Calu3 (cell line): ENCODE measurements around the gene S100A13. TPM values are rescaled to one million over a fixed set of nuclear protein-coding genes. Genes with fewer than 3 reads are reported as not detected.

ENCODE experiments used
- BruUV-seq: library from RNA; stranded (reverse); fragments of 400-500 nt; replicated peaks from 2 replicates; lab custom pipeline; 2021; lab: Mats Ljungman, UMichigan
- CTCF ChIA-PET: fragments of 300-600 bp; sonication (Branson Sonifier 250); formaldehyde crosslinking; loops from one replicate; lab custom pipeline; 2022; ENCODE audit warnings: antibody characterized with exemption; lab: Charles Lee
- DNase-seq: peaks from one replicate; pipeline ENCODE4 v3.0.0; 2022
- H3K27ac Mint-ChIP-seq: one replicate; pipeline ENCODE4 v1.8.0; 2022; ENCODE audit warnings: mixed read lengths; ENCODE audit not compliant: unreplicated experiment
- H3K27me3 Mint-ChIP-seq: one replicate; pipeline ENCODE4 v1.8.0; 2022; ENCODE audit warnings: mixed read lengths; ENCODE audit not compliant: unreplicated experiment
- H3K36me3 Mint-ChIP-seq: one replicate; pipeline ENCODE4 v1.8.0; 2022; ENCODE audit warnings: mild to moderate bottlenecking, moderate library complexity, mixed read lengths; ENCODE audit not compliant: insufficient read depth, unreplicated experiment
- H3K4me1 Mint-ChIP-seq: one replicate; pipeline ENCODE4 v1.8.0; 2022; ENCODE audit warnings: mild to moderate bottlenecking, low read depth, mixed read lengths; ENCODE audit not compliant: unreplicated experiment
- H3K4me3 Mint-ChIP-seq: one replicate; pipeline ENCODE4 v1.8.0; 2022; ENCODE audit warnings: mild to moderate bottlenecking, low read depth, moderate library complexity, mixed read lengths; ENCODE audit not compliant: unreplicated experiment
- H3K9me3 Mint-ChIP-seq: one replicate; pipeline ENCODE4 v1.8.0; 2022; ENCODE audit warnings: low read depth, mixed read lengths; ENCODE audit not compliant: unreplicated experiment
- intact Hi-C: fragments of 100-400 bp; cut with micrococcal nuclease; formaldehyde crosslinking; loops from one replicate; pipeline ENCODE4 v1.10.0; 2022; ENCODE audit not compliant: unreplicated experiment
- total RNA-seq: library from RNA; stranded (reverse); gene quantifications from 2 replicates; pipeline ENCODE4 v1.2.3, GENCODE V29; 2022
- TF ChIP-seq, protein P1 (sequence below): fragments of 200-600 bp; IDR thresholded peaks from one replicate; pipeline ENCODE4 v1.8.0; 2022; ENCODE audit warnings: antibody characterized with exemption; ENCODE audit not compliant: unreplicated experiment

Gene S100A13
- total RNA-seq, 1 experiment from 2014 or later = 104 TPM

GRCh38 chr1:153599847-153600246 is 27.5 kb downstream of the S100A13 start:
- TF ChIP-seq, protein P1, sequence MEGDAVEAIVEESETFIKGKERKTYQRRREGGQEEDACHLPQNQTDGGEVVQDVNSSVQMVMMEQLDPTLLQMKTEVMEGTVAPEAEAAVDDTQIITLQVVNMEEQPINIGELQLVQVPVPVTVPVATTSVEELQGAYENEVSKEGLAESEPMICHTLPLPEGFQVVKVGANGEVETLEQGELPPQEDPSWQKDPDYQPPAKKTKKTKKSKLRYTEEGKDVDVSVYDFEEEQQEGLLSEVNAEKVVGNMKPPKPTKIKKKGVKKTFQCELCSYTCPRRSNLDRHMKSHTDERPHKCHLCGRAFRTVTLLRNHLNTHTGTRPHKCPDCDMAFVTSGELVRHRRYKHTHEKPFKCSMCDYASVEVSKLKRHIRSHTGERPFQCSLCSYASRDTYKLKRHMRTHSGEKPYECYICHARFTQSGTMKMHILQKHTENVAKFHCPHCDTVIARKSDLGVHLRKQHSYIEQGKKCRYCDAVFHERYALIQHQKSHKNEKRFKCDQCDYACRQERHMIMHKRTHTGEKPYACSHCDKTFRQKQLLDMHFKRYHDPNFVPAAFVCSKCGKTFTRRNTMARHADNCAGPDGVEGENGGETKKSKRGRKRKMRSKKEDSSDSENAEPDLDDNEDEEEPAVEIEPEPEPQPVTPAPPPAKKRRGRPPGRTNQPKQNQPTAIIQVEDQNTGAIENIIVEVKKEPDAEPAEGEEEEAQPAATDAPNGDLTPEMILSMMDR = no peak
- Mint-ChIP-seq H3K36me3 (peaks cover 18% of the 10 kb centered on the region), H3K27me3 (no peaks in the 10 kb centered on the region), H3K4me1 (no peaks in the 10 kb centered on the region), H3K9me3 (no peaks in the 10 kb centered on the region), H3K27ac (no peak overlapping the region), H3K4me3 (no peak overlapping the region)
- CTCF ChIA-PET = no interaction called here
- intact Hi-C loops = no loop called here
- no TSS peak for BruUV-seq
- no peak for DNase-seq

GRCh38 chr1:153598309-153599172 is 28.8 kb downstream of the S100A13 start:
- no peak for DNase-seq
- no peaks in the 10 kb centered on the region for H3K9me3 Mint-ChIP-seq
- no peak overlapping the region for H3K27ac Mint-ChIP-seq
- no peak overlapping the region for H3K4me3 Mint-ChIP-seq
- no peaks in the 10 kb centered on the region for H3K4me1 Mint-ChIP-seq
- CTCF ChIA-PET = no interaction called here
- peaks cover 18% of the 10 kb centered on the region for H3K36me3 Mint-ChIP-seq
- intact Hi-C loops = no loop called here
- H3K27me3 Mint-ChIP-seq = no peaks in the 10 kb centered on the region
- BruUV-seq = no TSS peak
- TF ChIP-seq, protein P1 = no peak

GRCh38 chr1:153597206-153597605 is 30.1 kb downstream of the S100A13 start:
- DNase-seq = no peak
- Mint-ChIP-seq H3K9me3 (no peaks in the 10 kb centered on the region), H3K4me1 (no peaks in the 10 kb centered on the region), H3K36me3 (peaks cover 18% of the 10 kb centered on the region), H3K27me3 (no peaks in the 10 kb centered on the region), H3K4me3 (no peak overlapping the region), H3K27ac (no peak overlapping the region)
- intact Hi-C loops = no loop called here
- TF ChIP-seq, protein P1 = no peak
- CTCF ChIA-PET = interaction anchor here (1.8 kb wide), 1 partner anchor 15 kb away, joined by 5 read pairs; the partner anchor contains the start of gene S100A16
- BruUV-seq = no TSS peak

DNA sequence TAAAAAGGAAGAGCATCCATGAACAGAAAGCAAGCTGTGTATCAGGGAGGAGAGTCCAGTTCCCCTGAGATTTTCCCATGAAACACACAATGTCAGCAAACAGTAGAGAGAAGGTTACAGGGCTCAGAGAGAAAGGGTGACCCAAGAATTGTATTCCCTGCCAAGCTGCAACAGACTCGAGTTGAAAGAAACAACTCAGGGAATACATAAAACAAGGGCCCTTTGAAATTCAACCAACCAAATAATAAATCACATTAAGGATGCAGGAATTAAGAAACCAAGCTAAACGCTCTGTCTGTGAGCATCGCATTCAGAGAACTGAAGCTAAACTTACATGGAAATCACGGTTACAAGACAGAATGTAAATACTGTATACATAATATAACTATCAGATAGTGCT is 34.6 kb downstream of the S100A13 start:
- intact Hi-C loops = no loop called here
- H3K4me1 Mint-ChIP-seq = no peaks in the 10 kb centered on the region
- H3K27me3 Mint-ChIP-seq = no peaks in the 10 kb centered on the region
- H3K9me3 Mint-ChIP-seq = no peaks in the 10 kb centered on the region
- CTCF ChIA-PET = interaction anchor here (0.6 kb wide), 1 partner anchor 15 kb away, joined by 3 read pairs; no protein-coding TSS in a partner anchor
- H3K36me3 Mint-ChIP-seq = peaks cover 6% of the 10 kb centered on the region
- no peak overlapping the region for H3K27ac Mint-ChIP-seq
- TF ChIP-seq, protein P1 = no peak
- H3K4me3 Mint-ChIP-seq = no peak overlapping the region
- no peak for DNase-seq
- no TSS peak for BruUV-seq
